Body of pancreas (tissue), 4 donors: Measurements from ENCODE around the gene SHISA5. TPM values are rescaled to one million over a fixed set of nuclear protein-coding genes. Genes with fewer than 3 reads are reported as not detected.

Experiments
- ATAC-seq: fragments of 150-250 bp; one replicate; pipeline ENCODE4 v1.9.1; 2016
- DNase-seq, 4 donors: peaks; one replicate each; pipeline ENCODE4 v3.0.0-alpha.2; 2019
- H3K27ac ChIP-seq, 4 donors: fragments of 200-600 bp; sonication (generic); 1 replicate in 3 of 4; 2 replicates in 1 of 4; pipeline versions ENCODE4 v1.5.1 to v1.6.1; 2016 to 2019; ENCODE audit warnings: mild to moderate bottlenecking in 1 of 4, mixed read lengths in 1 of 4, moderate library complexity in 1 of 4
- H3K27me3 ChIP-seq, 2 donors: fragments of 200-600 bp; sonication (generic); one replicate each; pipeline ENCODE4 v1.6.0; 2016; ENCODE audit warnings: mild to moderate bottlenecking in 1 of 2
- H3K36me3 ChIP-seq, 2 donors: fragments of 200-600 bp; sonication (generic); replicated peaks in 1 of 2; 2 replicates each; pipeline ENCODE4 v1.5.1; 2016; ENCODE audit warnings: low read depth in 2 of 2; ENCODE audit not compliant: insufficient read depth in 1 of 2
- H3K4me1 ChIP-seq: fragments of 200-600 bp; sonication (generic); one replicate; pipeline ENCODE4 v1.6.0; 2016
- H3K4me3 ChIP-seq, 2 donors: fragments of 200-600 bp; sonication (generic); 1 replicate in 1 of 2; 2 replicates in 1 of 2; pipeline ENCODE4 v1.5.1; 2016 to 2019
- H3K9me3 ChIP-seq, 3 donors: fragments of 200-600 bp; sonication (generic); 1 replicate in 2 of 3; 2 replicates in 1 of 3; pipeline ENCODE4 v1.5.1; 2016
- CTCF ChIP-seq, 7 experiments: fragments of 450-650 bp in 4 of 7; fragments of 200-600 bp in 3 of 7; sonication (generic) in 3 of 7; IDR thresholded peaks; one replicate each; pipeline ENCODE4 v1.5.1; 2016 to 2019; ENCODE audit warnings: antibody characterized with exemption in 7 of 7
- POLR2A ChIP-seq, 3 donors: fragments of 450-650 bp; IDR thresholded peaks; one replicate each; pipeline ENCODE4 v1.6.1; 2016; ENCODE audit warnings: antibody characterized with exemption in 3 of 3, mild to moderate bottlenecking in 2 of 3
- WGBS, 2 donors: methylation state at CpG; one replicate each; pipeline ENCODE4 v1.1.5; 2017; 5-methylcytosine and 5-hydroxymethylcytosine counted together
- intact Hi-C: fragments of 100-400 bp; cut with DNase I; formaldehyde crosslinking; loops from one replicate; pipeline ENCODE4 v1.15.1; 2023
- total RNA-seq, 2 donors: library from RNA; depleted of rRNA; stranded (reverse); fragments of >200 nt; gene quantifications; one replicate each; pipeline ENCODE4 v1.1.0, GENCODE V29; 2016

SHISA5 gene
- total RNA-seq, 2 donors from 2014 or later = 46.5 to 48.5 TPM

DNA sequence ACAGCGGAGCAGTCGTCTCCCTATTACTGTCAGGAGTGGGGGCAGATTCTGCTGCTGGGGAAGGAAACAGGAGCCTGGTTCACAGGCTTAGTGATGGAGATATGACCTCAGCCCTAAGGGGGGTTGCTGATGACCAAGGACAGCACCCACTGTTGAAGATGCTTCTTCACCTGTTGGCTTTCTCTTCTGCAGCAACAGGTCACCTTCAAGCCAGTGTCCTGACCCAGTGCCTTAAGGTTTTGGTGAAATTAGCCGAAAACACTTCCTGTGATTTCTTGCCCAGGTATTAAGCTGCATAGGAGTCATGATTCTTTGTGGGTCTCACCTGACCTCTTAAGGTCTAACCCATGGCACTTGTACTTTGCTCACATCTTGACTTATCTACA, 43.5 kb downstream of the SHISA5 start:
- ATAC-seq = no peak
- peaks cover 10 to 15% of the 10 kb centered on the region in 2 donors for H3K36me3 ChIP-seq
- 94 to 100% methylated on average over 1 to 3 of the region's 3 CpGs for WGBS, 2 donors
- TF ChIP-seq POLR2A (IDR thresholded peaks at IDR 0.05) = no peak
- no peak for TF ChIP-seq CTCF (IDR thresholded peaks at IDR 0.05)
- peaks cover 7% of the 10 kb centered on the region for H3K4me1 ChIP-seq
- H3K27ac ChIP-seq = no peak overlapping the region
- no peak overlapping the region for H3K4me3 ChIP-seq
- H3K9me3 ChIP-seq = no peaks in the 10 kb centered on the region
- no peaks in the 10 kb centered on the region for H3K27me3 ChIP-seq
- intact Hi-C loops = loop anchor here (5.0 kb wide), 3 partner anchors 47 to 102 kb away; partner anchors contain the start of gene UCN2
- no peak for DNase-seq

DNA sequence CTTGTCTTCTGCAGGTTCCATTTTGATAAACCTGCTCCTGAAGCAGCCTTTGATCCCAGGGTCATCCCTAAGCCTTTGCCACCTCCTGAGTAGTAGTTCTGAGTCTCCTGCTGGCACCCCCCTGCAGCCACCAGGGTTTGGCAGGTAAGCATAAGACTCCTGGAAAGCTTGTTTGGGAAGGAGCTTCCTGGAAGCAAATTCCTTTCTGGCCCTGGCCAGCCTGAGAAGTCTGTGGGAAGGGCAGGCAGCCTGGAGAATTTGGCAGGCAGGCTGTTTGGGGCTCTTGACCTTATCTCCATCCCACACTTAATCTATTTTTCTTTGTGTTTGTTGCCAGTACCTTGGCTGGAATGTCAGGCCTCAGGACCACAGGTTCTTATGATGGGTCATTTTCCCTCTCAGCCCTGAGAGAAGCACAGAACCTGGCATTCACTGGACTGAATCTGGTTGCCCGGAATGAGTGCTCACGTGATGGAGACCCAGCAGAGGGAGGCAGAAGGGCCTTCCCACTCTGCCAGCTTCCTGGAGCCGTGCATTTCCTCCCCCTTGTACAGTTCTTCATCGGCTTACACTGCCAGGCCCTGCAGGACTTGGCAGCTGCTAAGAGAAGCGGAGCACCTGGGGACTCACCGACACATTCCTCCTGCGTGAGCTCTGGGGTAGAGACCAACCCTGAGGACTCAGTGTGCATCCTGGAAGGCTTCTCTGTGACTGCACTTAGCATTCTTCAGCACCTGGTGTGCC, 44.0 kb downstream of the SHISA5 start:
- ATAC-seq = no peak
- H3K36me3 ChIP-seq = peaks cover 10 to 16% of the 10 kb centered on the region in 2 donors
- intact Hi-C loops = loop anchor here (5.0 kb wide), 3 partner anchors 47 to 102 kb away; partner anchors contain the start of gene UCN2

GRCh38 chr3:48459331-48459730, 44.6 kb downstream of the SHISA5 start:
- intact Hi-C loops = no loop called here
- DNase-seq (no peak), ATAC-seq (no peak)
- Histone ChIP-seq H3K9me3 (no peaks in the 10 kb centered on the region), H3K4me1 (no peaks in the 10 kb centered on the region), H3K27ac (no peak overlapping the region), H3K4me3 (no peak overlapping the region), H3K27me3 (no peaks in the 10 kb centered on the region), H3K36me3 (peaks cover 10 to 16% of the 10 kb centered on the region in 2 donors)
- WGBS, 2 donors = 83 to 100% methylated on average over 3 of the region's 3 CpGs
- no peak for TF ChIP-seq POLR2A (IDR thresholded peaks at IDR 0.05)
- TF ChIP-seq CTCF (IDR thresholded peaks at IDR 0.05) = no peak

More for the DNA sequence above, 44.0 kb downstream of the SHISA5 start:
- Histone ChIP-seq H3K4me1 (peaks cover 1% of the 10 kb centered on the region), H3K4me3 (no peak overlapping the region), H3K27ac (no peak overlapping the region), H3K27me3 (no peaks in the 10 kb centered on the region), H3K9me3 (no peaks in the 10 kb centered on the region)
- no peak for DNase-seq
- no peak for TF ChIP-seq POLR2A (IDR thresholded peaks at IDR 0.05)
- WGBS, 2 donors = 83 to 90% methylated on average over 2 to 7 of the region's 7 CpGs

- ATAC-seq (no peak), DNase-seq (no peak)
- peaks cover 10 to 16% of the 10 kb centered on the region in 2 donors for H3K36me3 ChIP-seq
- intact Hi-C loops = no loop called here
- no peak overlapping the region for H3K27ac ChIP-seq
- H3K27me3 ChIP-seq = no peaks in the 10 kb centered on the region
- no peaks in the 10 kb centered on the region for H3K4me1 ChIP-seq
- no peaks in the 10 kb centered on the region for H3K9me3 ChIP-seq
- TF ChIP-seq POLR2A (IDR thresholded peaks at IDR 0.05) = no peak
- TF ChIP-seq CTCF (IDR thresholded peaks at IDR 0.05) = no peak
- 96 to 100% methylated on average over 1 of the region's 1 CpG for WGBS, 2 donors
- H3K4me3 ChIP-seq = no peak overlapping the region
Observed at GRCh38 chr3:48456456-48456855, 47.5 kb downstream of the SHISA5 start.

GRCh38 chr3:48451270-48451669, 52.7 kb downstream of the SHISA5 start:
- WGBS, 2 donors = 54 to 57% methylated on average over 1 of the region's 1 CpG
- H3K36me3 ChIP-seq = peaks cover 0 to 1% of the 10 kb centered on the region in 2 donors
- peaks cover 9% of the 10 kb centered on the region for H3K4me1 ChIP-seq
- intact Hi-C loops = no loop called here
- H3K27ac ChIP-seq = no peak overlapping the region
- no peaks in the 10 kb centered on the region for H3K27me3 ChIP-seq
- ATAC-seq (no peak), DNase-seq (no peak)
- no peak overlapping the region for H3K4me3 ChIP-seq
- no peaks in the 10 kb centered on the region for H3K9me3 ChIP-seq
- TF ChIP-seq POLR2A (IDR thresholded peaks at IDR 0.05) (no peak), CTCF (IDR thresholded peaks at IDR 0.05) (no peak)
